ENCODE data around the gene XRN2.

DNA sequence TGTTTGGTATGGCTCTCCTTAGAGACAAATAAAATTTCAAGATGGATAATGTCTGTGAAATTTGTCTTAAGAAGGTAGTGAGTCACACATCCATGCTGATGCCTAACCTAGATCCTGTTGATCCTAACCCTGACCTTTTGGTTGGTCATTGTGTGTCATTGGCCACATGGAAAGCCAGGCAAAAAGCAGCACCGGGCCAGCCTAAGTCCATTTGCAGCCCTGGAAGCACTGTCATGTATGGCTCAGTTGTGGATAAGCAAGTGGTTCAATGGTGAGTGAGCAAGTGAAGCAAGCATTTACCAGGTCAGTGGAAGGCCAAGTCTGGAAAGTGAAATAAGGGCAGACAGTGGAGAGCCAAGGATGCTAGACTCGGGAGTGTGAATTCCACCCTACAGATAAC is 12.1 kb upstream of the XRN2 start:
- TF ChIP-seq, protein P1, sequence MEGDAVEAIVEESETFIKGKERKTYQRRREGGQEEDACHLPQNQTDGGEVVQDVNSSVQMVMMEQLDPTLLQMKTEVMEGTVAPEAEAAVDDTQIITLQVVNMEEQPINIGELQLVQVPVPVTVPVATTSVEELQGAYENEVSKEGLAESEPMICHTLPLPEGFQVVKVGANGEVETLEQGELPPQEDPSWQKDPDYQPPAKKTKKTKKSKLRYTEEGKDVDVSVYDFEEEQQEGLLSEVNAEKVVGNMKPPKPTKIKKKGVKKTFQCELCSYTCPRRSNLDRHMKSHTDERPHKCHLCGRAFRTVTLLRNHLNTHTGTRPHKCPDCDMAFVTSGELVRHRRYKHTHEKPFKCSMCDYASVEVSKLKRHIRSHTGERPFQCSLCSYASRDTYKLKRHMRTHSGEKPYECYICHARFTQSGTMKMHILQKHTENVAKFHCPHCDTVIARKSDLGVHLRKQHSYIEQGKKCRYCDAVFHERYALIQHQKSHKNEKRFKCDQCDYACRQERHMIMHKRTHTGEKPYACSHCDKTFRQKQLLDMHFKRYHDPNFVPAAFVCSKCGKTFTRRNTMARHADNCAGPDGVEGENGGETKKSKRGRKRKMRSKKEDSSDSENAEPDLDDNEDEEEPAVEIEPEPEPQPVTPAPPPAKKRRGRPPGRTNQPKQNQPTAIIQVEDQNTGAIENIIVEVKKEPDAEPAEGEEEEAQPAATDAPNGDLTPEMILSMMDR (IDR thresholded peaks at IDR 0.05), result no peak
- TF ChIP-seq POLR2A (IDR thresholded peaks at IDR 0.05), result no peak
- no peak for TF ChIP-seq POLR2AphosphoS5 (IDR thresholded peaks at IDR 0.05)

All from breast epithelium (tissue), 3 donors.